CD14-positive monocyte (primary cell): ENCODE results near the gene TXNDC9. TPM values are rescaled to one million over a fixed set of nuclear protein-coding genes. Genes with fewer than 3 reads are reported as not detected.

ENCODE experiments used
- DNase-seq, 3 donors: peaks; one replicate each; pipeline ENCODE4 v3.0.0-alpha.2; 2011 to 2022
- H2AFZ ChIP-seq: 2 replicates; pipeline ENCODE4 v1.6.0; 2012; ENCODE audit warnings: mild to moderate bottlenecking, low read depth, low read length, inconsistent platforms; ENCODE audit not compliant: insufficient read depth, poor library complexity, severe bottlenecking
- H3K27ac ChIP-seq, 2 donors: 1 replicate in 1 of 2; 2 replicates in 1 of 2; pipeline ENCODE4 v1.5.1; 2012 to 2013; ENCODE audit warnings: low read length in 2 of 2, control low read depth in 1 of 2, inconsistent platforms in 1 of 2, low read depth in 1 of 2, mild to moderate bottlenecking in 1 of 2
- H3K27me3 ChIP-seq, 2 donors: one replicate each; pipeline versions ENCODE4 v1.6.0 to v1.6.1; 2011 to 2013; ENCODE audit warnings: low read length in 2 of 2; ENCODE audit not compliant: control insufficient read depth in 2 of 2, insufficient read depth in 2 of 2
- H3K36me3 ChIP-seq, 2 donors: replicated peaks in 1 of 2; 1 replicate in 1 of 2; 2 replicates in 1 of 2; pipeline versions ENCODE4 v1.5.1 to v1.6.1; 2012 to 2013; ENCODE audit warnings: low read length in 2 of 2, control low read depth in 1 of 2, inconsistent platforms in 1 of 2, mild to moderate bottlenecking in 1 of 2; ENCODE audit not compliant: insufficient read depth in 2 of 2, control insufficient read depth in 1 of 2
- H3K4me1 ChIP-seq, 2 donors: 1 replicate in 1 of 2; 2 replicates in 1 of 2; pipeline versions ENCODE4 v1.5.1 to v1.6.1; 2012 to 2013; ENCODE audit warnings: low read length in 2 of 2, control low read depth in 1 of 2, inconsistent platforms in 1 of 2, mild to moderate bottlenecking in 1 of 2, moderate library complexity in 1 of 2; ENCODE audit not compliant: insufficient read depth in 2 of 2, control insufficient read depth in 1 of 2
- H3K4me2 ChIP-seq: replicated peaks from 2 replicates; pipeline ENCODE3; 2012; ENCODE audit warnings: low read length, moderate library complexity, mild to moderate bottlenecking; ENCODE audit not compliant: poor library complexity, severe bottlenecking; ENCODE audit errors: extremely low read depth
- H3K4me3 ChIP-seq, 3 experiments: fragments of 200-600 bp in 1 of 3; sonication (generic) in 1 of 3; replicated peaks in 1 of 3; 1 replicate in 2 of 3; 2 replicates in 1 of 3; pipeline ENCODE4 v1.5.1; 2011 to 2013; ENCODE audit warnings: low read length in 3 of 3, mild to moderate bottlenecking in 3 of 3, control low read depth in 2 of 3, low read depth in 2 of 3, inconsistent platforms in 1 of 3, moderate library complexity in 1 of 3
- H3K79me2 ChIP-seq: 2 replicates; pipeline ENCODE4 v1.6.0; 2012; ENCODE audit warnings: mild to moderate bottlenecking, control low read depth, inconsistent platforms, low read length, moderate library complexity; ENCODE audit not compliant: insufficient read depth
- H3K9ac ChIP-seq: 2 replicates; pipeline ENCODE4 v1.6.0; 2017; ENCODE audit warnings: low read length, mild to moderate bottlenecking; ENCODE audit not compliant: insufficient read depth, poor library complexity, severe bottlenecking
- H3K9me3 ChIP-seq, 2 donors: replicated peaks in 1 of 2; 1 replicate in 1 of 2; 2 replicates in 1 of 2; pipeline versions ENCODE4 v1.5.1 to v1.6.1; 2012 to 2013; ENCODE audit warnings: low read length in 2 of 2, control low read depth in 1 of 2; ENCODE audit not compliant: control insufficient read depth in 1 of 2, insufficient read depth in 1 of 2
- H4K20me1 ChIP-seq: 2 replicates; pipeline ENCODE4 v1.6.0; 2012; ENCODE audit warnings: mild to moderate bottlenecking, low read length, control low read depth, moderate library complexity; ENCODE audit not compliant: insufficient read depth
- H3K27ac Mint-ChIP-seq, 7 donors: one replicate each; pipeline ENCODE4 v1.8.0; 2020; ENCODE audit warnings: mild to moderate bottlenecking in 7 of 7, mixed read lengths in 7 of 7, moderate library complexity in 6 of 7, inconsistent platforms in 2 of 7
- H3K27me3 Mint-ChIP-seq, 3 donors: one replicate each; pipeline ENCODE4 v1.8.0; 2021 to 2022; ENCODE audit warnings: low read depth in 3 of 3, mild to moderate bottlenecking in 3 of 3, mixed read lengths in 3 of 3, moderate library complexity in 3 of 3, inconsistent platforms in 1 of 3
- H3K36me3 Mint-ChIP-seq, 2 donors: one replicate each; pipeline ENCODE4 v1.8.0; 2020; ENCODE audit warnings: mixed read lengths in 2 of 2, inconsistent platforms in 1 of 2, mild to moderate bottlenecking in 1 of 2
- H3K4me1 Mint-ChIP-seq: one replicate; pipeline ENCODE4 v1.8.0; 2020; ENCODE audit warnings: mild to moderate bottlenecking, mixed read lengths
- H3K4me3 Mint-ChIP-seq, 2 donors: one replicate each; pipeline ENCODE4 v1.8.0; 2020; ENCODE audit warnings: mild to moderate bottlenecking in 2 of 2, mixed read lengths in 2 of 2, moderate library complexity in 1 of 2
- H3K9me3 Mint-ChIP-seq, 7 donors: one replicate each; pipeline ENCODE4 v1.8.0; 2020 to 2022; ENCODE audit warnings: mixed read lengths in 7 of 7, mild to moderate bottlenecking in 6 of 7, moderate library complexity in 6 of 7, inconsistent platforms in 2 of 7
- WGBS: methylation state at CpG from one replicate; pipeline ENCODE4 v1.1.5; 2013; ENCODE audit warnings: missing lambda C conversion rate; ENCODE audit not compliant: insufficient coverage; 5-methylcytosine and 5-hydroxymethylcytosine counted together
- intact Hi-C, 2 donors: fragments of 100-400 bp; cut with micrococcal nuclease; formaldehyde crosslinking; loops; one replicate each; pipeline versions ENCODE4 v1.15.0 to v1.15.1; 2023
- polyA plus RNA-seq, 3 donors: library from polyadenylated mRNA; depleted of rRNA in 1 of 3; unstranded in 2 of 3; stranded (reverse) in 1 of 3; fragments of 300-500 nt in 2 of 3; fragments of >200 nt in 1 of 3; fragmentation: Illumina TruSeq in 2 of 3; gene quantifications; 1 replicate in 2 of 3; 2 replicates in 1 of 3; pipeline ENCODE4 v1.2.3, GENCODE V29; 2012 to 2021
- TF ChIP-seq, protein P1 (sequence below): fragments of 200-600 bp; IDR thresholded peaks from one replicate; pipeline ENCODE4 v1.8.0; 2022; ENCODE audit warnings: antibody characterized with exemption, mild to moderate bottlenecking

Gene TXNDC9
- polyA plus RNA-seq, 3 donors = 8.8 to 45.6 (median 40.3) TPM

DNA sequence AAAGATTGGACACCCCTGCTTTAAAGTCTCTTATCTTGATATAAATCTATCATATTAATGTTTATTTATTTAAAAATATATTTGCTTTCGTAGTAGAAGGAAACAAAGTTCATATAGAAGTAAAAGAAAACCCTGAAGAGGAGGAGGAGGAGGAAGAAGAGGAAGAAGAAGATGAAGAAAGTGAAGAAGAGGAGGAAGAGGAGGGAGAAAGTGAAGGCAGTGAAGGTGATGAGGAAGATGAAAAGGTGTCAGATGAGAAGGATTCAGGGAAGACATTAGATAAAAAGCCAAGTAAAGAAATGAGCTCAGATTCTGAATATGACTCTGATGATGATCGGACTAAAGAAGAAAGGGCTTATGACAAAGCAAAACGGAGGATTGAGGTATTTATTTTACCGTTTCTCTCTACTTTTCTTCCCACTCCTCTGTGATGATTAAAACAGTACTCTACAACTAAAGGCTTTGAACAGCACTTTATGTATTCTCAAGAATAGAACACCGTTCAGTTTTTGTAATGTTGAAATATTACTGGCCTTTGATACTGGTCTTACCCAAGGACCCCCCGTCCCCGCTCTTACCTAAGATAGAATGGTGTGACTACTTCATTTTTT is 40.2 kb upstream of the TXNDC9 start:
- H3K27me3 ChIP-seq = no peaks in the 10 kb centered on the region
- WGBS = no CpG with 5 or more reads among the region's 7 CpGs
- no peaks in the 10 kb centered on the region for H3K9me3 ChIP-seq
- H4K20me1 ChIP-seq = no peaks in the 10 kb centered on the region
- H3K4me2 ChIP-seq = no peak overlapping the region
- no peak overlapping the region for H3K27ac ChIP-seq
- Mint-ChIP-seq H3K4me1 (no peaks in the 10 kb centered on the region), H3K4me3 (no peak overlapping the region), H3K27ac (no peak overlapping the region), H3K36me3 (peaks cover 87 to 97% of the 10 kb centered on the region in 2 donors), H3K27me3 (no peaks in the 10 kb centered on the region), H3K9me3 (peaks cover 1 to 6% (median 3%) of the 10 kb centered on the region in 7 donors)
- H3K4me3 ChIP-seq = no peak overlapping the region
- no peak for DNase-seq
- TF ChIP-seq, protein P1, sequence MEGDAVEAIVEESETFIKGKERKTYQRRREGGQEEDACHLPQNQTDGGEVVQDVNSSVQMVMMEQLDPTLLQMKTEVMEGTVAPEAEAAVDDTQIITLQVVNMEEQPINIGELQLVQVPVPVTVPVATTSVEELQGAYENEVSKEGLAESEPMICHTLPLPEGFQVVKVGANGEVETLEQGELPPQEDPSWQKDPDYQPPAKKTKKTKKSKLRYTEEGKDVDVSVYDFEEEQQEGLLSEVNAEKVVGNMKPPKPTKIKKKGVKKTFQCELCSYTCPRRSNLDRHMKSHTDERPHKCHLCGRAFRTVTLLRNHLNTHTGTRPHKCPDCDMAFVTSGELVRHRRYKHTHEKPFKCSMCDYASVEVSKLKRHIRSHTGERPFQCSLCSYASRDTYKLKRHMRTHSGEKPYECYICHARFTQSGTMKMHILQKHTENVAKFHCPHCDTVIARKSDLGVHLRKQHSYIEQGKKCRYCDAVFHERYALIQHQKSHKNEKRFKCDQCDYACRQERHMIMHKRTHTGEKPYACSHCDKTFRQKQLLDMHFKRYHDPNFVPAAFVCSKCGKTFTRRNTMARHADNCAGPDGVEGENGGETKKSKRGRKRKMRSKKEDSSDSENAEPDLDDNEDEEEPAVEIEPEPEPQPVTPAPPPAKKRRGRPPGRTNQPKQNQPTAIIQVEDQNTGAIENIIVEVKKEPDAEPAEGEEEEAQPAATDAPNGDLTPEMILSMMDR = no peak
- peaks cover 89 to 99% of the 10 kb centered on the region in 2 donors for H3K36me3 ChIP-seq
- no peaks in the 10 kb centered on the region for H3K4me1 ChIP-seq
- no peak overlapping the region for H3K9ac ChIP-seq
- no peaks in the 10 kb centered on the region for H3K79me2 ChIP-seq
- intact Hi-C loops = no loop called here
- H2AFZ ChIP-seq = no peak overlapping the region

DNA sequence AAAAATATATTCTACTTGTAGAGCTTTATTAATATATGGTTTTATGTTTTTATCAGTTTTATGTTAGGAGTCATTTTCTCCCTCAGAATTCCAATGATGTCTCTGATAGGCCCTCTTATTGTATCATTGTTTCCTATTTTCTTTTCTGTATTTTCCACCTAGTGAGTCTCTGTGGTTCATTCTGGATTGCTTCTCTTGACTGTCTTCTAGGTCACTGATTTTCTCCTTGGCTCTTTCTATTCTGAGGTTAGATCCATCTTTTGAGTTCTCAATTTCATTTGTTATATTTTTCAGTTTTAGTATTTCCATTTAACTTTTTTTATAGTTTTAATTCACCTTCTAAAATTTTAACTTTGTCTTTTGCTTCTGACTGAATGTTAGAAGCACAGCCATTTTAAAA is 38.6 kb upstream of the TXNDC9 start:
- Histone ChIP-seq H3K36me3 (peaks cover 86 to 97% of the 10 kb centered on the region in 2 donors), H4K20me1 (no peaks in the 10 kb centered on the region), H3K4me2 (no peak overlapping the region), H3K27ac (no peak overlapping the region), H3K4me3 (no peak overlapping the region), H3K9ac (no peak overlapping the region), H2AFZ (no peak overlapping the region), H3K79me2 (no peaks in the 10 kb centered on the region), H3K4me1 (no peaks in the 10 kb centered on the region), H3K9me3 (no peaks in the 10 kb centered on the region), H3K27me3 (no peaks in the 10 kb centered on the region)
- peaks cover 83 to 96% of the 10 kb centered on the region in 2 donors for H3K36me3 Mint-ChIP-seq
- no peaks in the 10 kb centered on the region for H3K27me3 Mint-ChIP-seq
- H3K4me3 Mint-ChIP-seq = no peak overlapping the region
- TF ChIP-seq, protein P1 = no peak
- intact Hi-C loops = no loop called here
- DNase-seq = no peak
- H3K27ac Mint-ChIP-seq = peak overlapping the region in 1 of 7 donors; percentile 55
- peaks cover 1 to 6% (median 3%) of the 10 kb centered on the region in 7 donors for H3K9me3 Mint-ChIP-seq
- no peaks in the 10 kb centered on the region for H3K4me1 Mint-ChIP-seq
